DMS153 treated with DMSO at 0.1 percent for 48 hours (cell line): ENCODE measurements around the gene DDX54.
"Not testable (repeated sequence)": the region's sequence is repeated elsewhere in the genome, so short reads cannot be mapped to it uniquely, and the experiment has no call there.

Experiments used
- DNase-seq: peaks from one replicate; lab custom pipeline; 2025; ENCODE audit not compliant: unreplicated experiment; lab: John Stamatoyannopoulos, UW

Gene DDX54

GRCh38 chr12:113145720-113146551 is 39.3 kb downstream of the DDX54 start:
- DNase-seq, result no peak

GRCh38 chr12:113144806-113145205 is 40.5 kb downstream of the DDX54 start:
- no peak for DNase-seq

DNA sequence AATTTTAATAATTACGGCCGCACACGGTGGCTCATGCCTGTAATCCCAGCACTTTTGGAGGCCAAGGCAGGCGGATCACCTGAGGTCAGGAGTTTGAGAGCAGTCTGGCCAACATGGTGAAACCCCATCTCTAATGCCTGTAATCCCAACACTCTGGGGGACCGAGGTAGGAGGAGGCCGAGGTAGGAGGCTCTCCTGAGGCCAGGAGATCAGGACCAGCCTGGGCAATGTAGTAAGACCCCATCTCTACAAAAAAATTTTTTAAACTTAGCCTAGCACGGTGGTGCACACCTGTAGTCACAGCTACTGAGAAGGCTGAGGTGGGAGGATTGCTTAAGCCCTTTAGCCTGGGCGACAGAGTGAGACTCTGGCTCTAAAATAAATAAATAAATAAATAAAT is 41.3 kb downstream of the DDX54 start:
- no peak for DNase-seq

DNA sequence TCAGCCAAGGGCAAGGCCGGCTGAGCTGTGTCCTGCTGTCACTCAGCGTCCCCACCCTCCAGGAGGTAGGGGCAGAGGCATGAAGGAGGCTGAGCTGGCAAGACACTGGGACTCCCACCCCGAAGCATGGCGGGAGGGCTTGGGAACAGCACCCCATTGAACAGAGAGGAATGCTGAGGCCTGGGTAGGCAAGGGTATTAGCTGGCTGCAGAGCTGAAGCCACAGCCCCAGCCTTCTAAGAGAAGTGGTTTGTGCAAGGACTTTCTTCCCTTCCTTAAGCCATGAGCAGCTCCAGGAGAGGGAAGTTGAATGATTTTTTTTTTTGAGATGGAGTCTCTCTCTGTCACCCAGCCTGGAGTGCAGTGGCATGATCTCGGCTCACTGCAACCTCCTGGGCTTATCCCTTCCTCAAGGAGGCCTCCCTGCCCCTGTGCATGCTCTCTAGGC is 42.4 kb downstream of the DDX54 start:
- DNase-seq, result no peak

DNA sequence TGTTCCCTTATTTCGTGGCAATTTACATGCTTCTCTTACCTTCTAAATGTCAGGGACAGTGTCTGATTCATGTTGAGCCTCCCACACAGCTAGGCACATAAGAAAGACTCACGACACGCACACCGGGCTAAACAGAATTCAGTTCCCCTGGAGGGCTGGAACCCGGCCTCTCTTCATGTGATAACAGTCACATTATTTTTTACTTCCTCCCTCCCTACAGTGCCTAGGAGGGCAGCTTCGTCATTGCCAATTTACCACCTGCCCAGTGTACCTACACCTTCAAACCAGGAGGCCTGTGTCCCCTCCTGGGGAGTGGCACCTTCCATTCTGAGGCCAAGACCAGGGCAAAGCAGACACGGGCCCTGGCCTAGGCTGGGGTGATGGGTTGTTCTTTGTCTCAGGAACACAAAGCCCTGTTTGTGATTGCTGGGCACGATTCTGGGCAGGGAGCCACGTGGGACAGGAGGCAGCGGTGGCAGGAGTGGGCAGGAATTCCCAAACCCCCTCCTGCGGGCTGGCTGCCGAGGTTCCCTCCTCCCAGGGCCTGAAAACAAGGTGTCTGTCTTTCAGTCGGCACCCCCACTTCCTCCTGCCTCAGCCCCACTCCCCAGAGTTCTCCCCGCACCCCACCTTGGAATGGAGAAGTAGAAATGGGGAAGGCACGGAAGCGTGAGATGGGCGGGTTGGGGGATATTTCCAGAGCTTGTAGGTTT is 42.9 kb downstream of the DDX54 start:
- peak; percentile 45 for DNase-seq

DNA sequence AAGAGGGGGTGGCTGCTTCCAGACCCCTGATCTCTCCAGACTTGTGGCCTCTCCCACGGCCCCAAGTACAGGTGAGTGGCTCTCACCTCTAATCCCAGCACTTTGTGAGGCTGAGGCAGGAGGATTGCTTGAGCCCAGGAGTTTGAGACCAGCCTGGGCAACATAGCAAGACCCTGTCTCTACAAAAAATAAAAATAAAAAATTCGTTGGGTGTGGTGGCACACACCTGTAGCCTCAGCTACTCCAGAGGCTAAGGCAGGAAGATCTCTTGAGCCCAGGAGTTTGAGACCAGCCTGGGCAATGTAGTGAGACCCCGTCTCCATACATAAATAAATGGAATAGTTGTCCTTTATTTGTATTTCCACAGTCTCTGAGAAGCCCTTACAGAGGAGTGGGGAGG is 43.6 kb downstream of the DDX54 start:
- DNase-seq, result not testable (repeated sequence)

DNA sequence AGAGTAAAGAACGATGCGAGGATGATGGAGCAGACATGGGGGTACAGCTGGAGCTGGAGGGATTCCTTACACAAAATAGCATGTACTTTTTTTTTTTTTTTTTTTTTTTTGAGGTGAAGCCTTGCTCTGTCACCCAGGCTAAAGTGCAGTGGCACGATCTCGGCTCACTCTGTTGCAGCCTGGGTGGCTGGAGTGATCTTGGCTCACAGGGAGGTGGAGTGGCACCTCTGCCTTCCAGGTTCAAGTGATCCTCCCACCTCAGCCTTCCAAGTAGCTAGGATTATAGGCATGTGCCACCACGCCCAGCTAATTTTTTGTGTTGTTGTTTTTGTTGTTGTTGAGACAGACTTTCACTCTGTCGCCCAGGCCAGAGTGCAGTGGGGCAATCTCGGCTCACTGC is 44.6 kb downstream of the DDX54 start:
- no peak for DNase-seq

DNA sequence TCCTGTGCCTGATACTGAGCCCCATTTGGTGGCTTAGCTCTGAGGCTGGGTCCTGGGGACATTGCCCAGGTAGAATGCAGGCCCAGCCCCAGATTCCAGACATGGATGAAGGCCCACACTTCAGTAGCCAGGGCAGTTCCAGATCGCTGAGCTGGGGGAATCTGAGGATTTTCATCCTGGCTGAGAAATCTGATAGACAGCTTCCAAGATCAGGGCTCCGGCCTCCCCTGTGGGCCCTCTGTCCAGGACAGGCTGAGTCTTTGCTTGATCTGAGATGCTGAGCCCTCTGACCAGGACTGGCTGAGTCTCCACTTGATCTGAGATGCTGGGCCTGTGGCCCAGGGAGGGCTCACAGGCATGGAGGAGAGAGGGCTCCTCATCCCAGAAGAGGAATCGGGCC is 46.5 kb downstream of the DDX54 start:
- DNase-seq, result no peak

- DNase-seq, result no peak
These were observed 47.2 kb downstream of the DDX54 start for GRCh38 chr12:113137861-113138783.

- no peak for DNase-seq
These were observed 48.2 kb downstream of the DDX54 start for GRCh38 chr12:113136990-113137511.

DNA sequence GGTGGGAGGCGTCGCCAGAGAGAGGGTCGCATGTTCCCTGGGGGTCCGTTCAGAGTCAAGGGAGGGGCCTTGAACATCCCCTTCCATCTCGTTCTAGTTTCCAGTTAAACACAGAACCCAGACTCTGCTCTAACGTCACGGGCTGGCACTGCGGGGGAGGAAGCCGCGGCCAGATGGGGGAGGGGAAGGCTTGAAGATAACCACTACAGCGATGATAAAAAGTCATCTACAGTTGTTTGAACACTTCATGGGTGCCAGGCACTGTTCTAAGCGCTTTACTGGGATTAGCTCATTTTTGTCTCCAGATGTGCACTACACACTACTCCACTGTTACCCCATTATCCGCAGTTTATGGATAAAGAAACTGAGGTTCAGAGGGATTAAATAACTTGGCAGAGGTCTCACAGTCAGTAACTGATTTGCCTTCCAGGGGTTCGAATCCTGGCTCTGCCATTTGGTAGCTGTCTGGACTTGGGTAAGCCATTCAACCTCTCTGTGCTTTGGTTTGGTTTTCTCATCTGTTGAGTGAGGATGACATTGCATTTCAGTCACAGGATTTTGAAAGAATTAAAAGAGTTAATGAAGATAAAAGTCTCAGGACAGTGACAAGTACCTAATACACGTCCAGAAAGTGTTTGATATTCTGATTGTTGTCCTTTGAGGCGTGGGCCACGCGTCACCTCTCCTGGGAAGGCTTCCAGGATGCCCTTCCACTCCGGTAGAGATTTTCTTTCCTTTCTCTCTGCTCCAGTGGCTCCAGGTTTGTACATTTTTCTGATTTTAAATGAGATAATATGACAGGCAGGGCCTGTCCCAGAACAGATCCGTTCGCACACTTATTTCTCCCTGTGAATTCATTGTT is 48.9 kb downstream of the DDX54 start:
- no peak for DNase-seq

- peak; percentile 74 for DNase-seq
These were observed 49.8 kb downstream of the DDX54 start, which contains the start of gene RASAL1 for GRCh38 chr12:113135178-113136127. Gene RASAL1, minus strand, starts transcription at chr12:113135761. Its CDS starts 299 bp downstream, at chr12:113135462.

DNA sequence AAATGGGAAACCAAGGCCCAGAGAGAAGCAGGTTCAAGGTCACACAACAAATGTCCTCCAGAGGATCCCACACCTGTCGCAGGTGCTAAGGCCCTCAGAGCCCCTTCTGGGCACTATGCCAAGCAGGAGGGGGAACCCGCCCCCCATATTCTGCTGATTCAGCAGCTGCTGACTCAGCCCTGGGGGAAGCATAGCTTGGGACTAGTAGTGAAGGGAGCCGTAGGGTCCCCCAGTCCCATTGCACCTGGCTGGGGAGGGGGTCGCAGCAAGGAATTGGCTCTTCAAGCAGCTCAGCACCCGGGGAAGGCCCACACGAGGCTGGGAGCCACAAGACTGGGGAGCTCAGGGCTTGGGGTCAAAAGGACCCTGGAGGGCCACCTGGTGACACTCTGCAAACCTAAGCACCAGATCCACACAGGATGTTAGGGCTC is 50.7 kb downstream of the DDX54 start:
- no peak for DNase-seq

DNA sequence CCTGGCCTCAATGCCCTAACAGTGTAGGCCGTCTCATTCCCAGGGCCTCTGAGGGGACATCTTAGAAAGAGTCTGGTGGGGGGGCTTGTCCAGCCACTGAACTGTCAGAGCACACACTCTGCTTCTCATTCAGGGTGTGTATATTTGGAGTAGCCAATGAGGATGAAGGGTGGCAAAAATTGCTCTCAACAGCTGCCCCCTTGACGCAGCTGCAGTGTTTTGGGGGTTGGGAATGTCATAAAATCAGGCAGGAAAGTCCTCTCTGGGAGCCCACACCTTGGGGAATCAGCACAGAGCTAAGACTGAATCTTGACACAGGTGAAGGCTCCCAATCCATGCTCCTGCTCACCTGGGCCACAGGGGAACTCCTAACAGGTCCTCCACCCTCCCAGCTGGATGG is 51.2 kb downstream of the DDX54 start:
- no peak for DNase-seq

DNA sequence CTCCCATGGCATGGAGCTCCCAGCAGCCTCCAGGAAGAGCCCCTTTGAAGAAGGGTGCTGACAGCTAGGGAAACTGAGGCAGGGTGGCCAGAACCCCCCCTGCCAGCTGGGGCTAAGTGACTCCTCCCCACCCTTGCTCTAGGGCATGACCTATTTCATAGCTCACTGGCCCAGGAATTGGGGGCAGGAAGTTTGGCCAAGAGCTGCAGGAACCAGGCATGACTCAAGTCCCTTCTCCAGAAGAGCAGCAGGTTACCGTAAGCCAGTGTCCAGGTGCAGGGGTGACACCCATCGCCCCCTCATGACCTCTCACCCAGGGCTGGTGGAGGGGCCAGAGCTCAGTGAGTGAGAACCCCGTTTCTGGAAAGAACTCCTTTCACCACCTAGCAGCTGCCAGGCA is 51.6 kb downstream of the DDX54 start:
- no peak for DNase-seq

- no peak for DNase-seq
These were observed 52.2 kb downstream of the DDX54 start for GRCh38 chr12:113133036-113133435.

GRCh38 chr12:113131556-113131955 is 53.7 kb downstream of the DDX54 start:
- DNase-seq, result no peak

- no peak for DNase-seq
These were observed 54.7 kb downstream of the DDX54 start for GRCh38 chr12:113130457-113131135.
